ENCODE data around the gene STXBP5.

GRCh38 chr6:147262946-147263345 is 58.7 kb downstream of the STXBP5 start:
- no peak for TF ChIP-seq GATA3 (IDR thresholded peaks at IDR 0.05; ENCODE audit: low read depth, low read length)
- TF ChIP-seq GATA2 (IDR thresholded peaks at IDR 0.05; ENCODE audit: low read depth, low read length): no peak
